ENCODE results near the gene POLR1A. TPM values are rescaled to one million over a fixed set of nuclear protein-coding genes. Genes with fewer than 3 reads are reported as not detected.

Gene POLR1A
- total RNA-seq, 1 donor from 2014 or later, result 45.2 TPM

DNA sequence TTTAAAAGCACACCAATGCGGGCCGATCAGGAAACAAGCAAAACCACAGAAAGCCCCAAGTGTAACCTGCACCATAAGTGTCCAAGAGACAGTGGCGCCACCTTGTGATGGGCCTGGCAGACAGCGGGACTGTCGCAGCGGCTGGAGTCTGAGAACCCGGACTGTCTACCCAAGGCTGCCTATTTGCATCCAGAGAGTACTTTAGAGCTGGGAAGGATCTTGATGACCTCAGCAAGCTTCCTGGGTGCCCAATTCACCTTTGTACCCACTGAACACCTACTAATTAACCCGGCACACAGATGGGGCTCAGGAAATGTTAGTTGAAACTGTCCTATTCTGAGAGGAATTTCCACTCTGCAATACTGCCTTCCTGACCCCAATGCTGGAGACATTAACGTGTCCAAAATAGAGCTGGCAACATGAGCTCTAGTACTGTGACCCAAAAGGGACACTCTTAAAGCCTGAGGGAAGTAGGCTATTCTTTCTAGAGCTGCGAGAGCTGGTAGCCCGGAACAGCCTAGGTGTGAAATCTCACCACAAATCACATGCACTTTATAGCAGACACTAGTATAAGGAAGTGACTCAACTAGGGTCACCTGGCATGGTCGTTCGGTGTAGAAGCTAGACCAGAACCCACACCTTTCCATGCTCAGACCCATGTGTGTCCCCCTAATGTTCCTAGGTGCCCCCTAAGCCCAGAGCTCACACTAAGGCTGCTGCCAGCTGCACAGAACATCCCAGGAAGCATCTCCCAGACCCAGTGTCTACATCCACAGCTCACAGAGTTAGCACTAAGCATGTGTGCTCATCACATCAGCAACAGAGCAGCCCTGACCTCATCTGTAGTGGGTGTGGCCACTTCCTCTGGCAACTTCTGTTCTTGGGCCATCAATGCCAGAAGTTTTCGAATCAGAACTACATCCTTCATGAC, 25.4 kb downstream of the POLR1A start:
- Mint-ChIP-seq H3K4me3 (ENCODE audit: unreplicated experiment) (no peak overlapping the region), H3K9me3 (ENCODE audit: unreplicated experiment) (no peaks in the 10 kb centered on the region), H3K4me1 (ENCODE audit: low read depth, unreplicated experiment) (no peaks in the 10 kb centered on the region), H3K27me3 (ENCODE audit: low read depth, unreplicated experiment) (no peaks in the 10 kb centered on the region), H3K27ac (ENCODE audit: unreplicated experiment) (no peak overlapping the region), H3K36me3 (ENCODE audit: low read depth, unreplicated experiment) (peaks cover 7% of the 10 kb centered on the region)
- no peak overlapping the region for H3K4me2 ChIP-seq (ENCODE audit: low read length)
- no peak overlapping the region for H3K4me3 ChIP-seq (ENCODE audit: insufficient read depth, low read depth, low read length)
- no peak overlapping the region for H3K9ac ChIP-seq (ENCODE audit: low read length)
- FAIRE-seq (no peak), DNase-seq (ENCODE audit: low read depth) (peak; percentile 35)
- no peaks in the 10 kb centered on the region for H3K9me3 ChIP-seq (ENCODE audit: insufficient read depth, low read depth, low read length)
- H4K20me1 ChIP-seq (ENCODE audit: insufficient read depth, low read length), result peaks cover 18% of the 10 kb centered on the region
- no peaks in the 10 kb centered on the region for H3K4me1 ChIP-seq (ENCODE audit: insufficient read depth, low read length)
- no peaks in the 10 kb centered on the region for H3K79me2 ChIP-seq (ENCODE audit: insufficient read depth, low read length)
- TF ChIP-seq, protein P1, sequence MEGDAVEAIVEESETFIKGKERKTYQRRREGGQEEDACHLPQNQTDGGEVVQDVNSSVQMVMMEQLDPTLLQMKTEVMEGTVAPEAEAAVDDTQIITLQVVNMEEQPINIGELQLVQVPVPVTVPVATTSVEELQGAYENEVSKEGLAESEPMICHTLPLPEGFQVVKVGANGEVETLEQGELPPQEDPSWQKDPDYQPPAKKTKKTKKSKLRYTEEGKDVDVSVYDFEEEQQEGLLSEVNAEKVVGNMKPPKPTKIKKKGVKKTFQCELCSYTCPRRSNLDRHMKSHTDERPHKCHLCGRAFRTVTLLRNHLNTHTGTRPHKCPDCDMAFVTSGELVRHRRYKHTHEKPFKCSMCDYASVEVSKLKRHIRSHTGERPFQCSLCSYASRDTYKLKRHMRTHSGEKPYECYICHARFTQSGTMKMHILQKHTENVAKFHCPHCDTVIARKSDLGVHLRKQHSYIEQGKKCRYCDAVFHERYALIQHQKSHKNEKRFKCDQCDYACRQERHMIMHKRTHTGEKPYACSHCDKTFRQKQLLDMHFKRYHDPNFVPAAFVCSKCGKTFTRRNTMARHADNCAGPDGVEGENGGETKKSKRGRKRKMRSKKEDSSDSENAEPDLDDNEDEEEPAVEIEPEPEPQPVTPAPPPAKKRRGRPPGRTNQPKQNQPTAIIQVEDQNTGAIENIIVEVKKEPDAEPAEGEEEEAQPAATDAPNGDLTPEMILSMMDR (IDR thresholded peaks at IDR 0.05; ENCODE audit: insufficient read depth, low read depth, low read length), result peak; percentile 70
- TF ChIP-seq EZH2 (IDR thresholded peaks at IDR 0.05; ENCODE audit: insufficient read depth, low read length), result no peak
- H2AFZ ChIP-seq (ENCODE audit: low read depth, low read length), result no peak overlapping the region
- H3K27me3 ChIP-seq (ENCODE audit: insufficient read depth, low read length), result no peaks in the 10 kb centered on the region
- H3K27ac ChIP-seq (ENCODE audit: low read depth, low read length), result no peak overlapping the region
- H3K36me3 ChIP-seq (ENCODE audit: insufficient read depth, low read length), result peaks cover 49% of the 10 kb centered on the region

DNA sequence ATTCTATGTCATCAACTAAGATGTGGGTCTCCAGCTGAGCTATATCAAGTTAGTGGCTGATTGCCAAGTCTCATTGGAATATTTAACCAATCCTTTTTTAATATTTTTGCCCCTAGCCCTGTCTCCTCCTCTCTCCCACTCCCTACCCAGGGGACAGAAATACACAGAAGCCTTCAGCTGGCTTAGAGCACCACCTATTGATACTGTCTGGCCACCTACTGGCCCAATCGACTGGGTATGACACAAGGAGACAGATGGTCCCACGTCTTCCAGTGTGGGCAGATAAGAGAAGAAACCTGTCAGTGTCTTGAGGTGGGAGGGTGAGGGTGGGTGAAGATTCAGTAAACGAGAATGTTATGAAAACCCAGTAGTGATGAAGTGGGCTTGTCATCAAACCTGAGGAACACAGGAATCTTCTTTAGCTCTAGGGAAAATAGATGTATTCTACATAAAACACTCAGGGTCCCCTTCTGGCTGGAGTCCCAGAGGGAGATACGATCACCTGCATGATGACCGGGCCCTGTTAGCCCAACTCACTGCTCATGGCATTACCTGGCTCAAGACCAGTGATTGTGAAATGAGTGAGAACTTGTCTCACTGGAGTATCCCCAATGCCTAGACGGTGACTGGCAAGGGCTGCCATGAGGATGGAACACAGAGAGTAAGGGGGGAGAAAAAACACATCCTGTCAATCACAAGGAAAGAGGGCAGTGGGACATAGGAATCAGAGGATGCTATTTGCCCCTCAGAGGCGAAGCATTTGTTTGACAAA, 26.7 kb downstream of the POLR1A start:
- Mint-ChIP-seq H3K9me3 (ENCODE audit: unreplicated experiment) (no peaks in the 10 kb centered on the region), H3K4me3 (ENCODE audit: unreplicated experiment) (no peak overlapping the region), H3K27me3 (ENCODE audit: low read depth, unreplicated experiment) (no peaks in the 10 kb centered on the region), H3K27ac (ENCODE audit: unreplicated experiment) (no peak overlapping the region), H3K36me3 (ENCODE audit: low read depth, unreplicated experiment) (peaks cover 7% of the 10 kb centered on the region), H3K4me1 (ENCODE audit: low read depth, unreplicated experiment) (no peaks in the 10 kb centered on the region)
- Histone ChIP-seq H3K9me3 (ENCODE audit: insufficient read depth, low read depth, low read length) (no peaks in the 10 kb centered on the region), H2AFZ (ENCODE audit: low read depth, low read length) (no peak overlapping the region), H3K4me2 (ENCODE audit: low read length) (no peak overlapping the region), H3K79me2 (ENCODE audit: insufficient read depth, low read length) (no peaks in the 10 kb centered on the region), H3K9ac (ENCODE audit: low read length) (no peak overlapping the region), H3K27ac (ENCODE audit: low read depth, low read length) (no peak overlapping the region), H3K36me3 (ENCODE audit: insufficient read depth, low read length) (peaks cover 49% of the 10 kb centered on the region), H3K4me1 (ENCODE audit: insufficient read depth, low read length) (no peaks in the 10 kb centered on the region), H4K20me1 (ENCODE audit: insufficient read depth, low read length) (peaks cover 18% of the 10 kb centered on the region), H3K27me3 (ENCODE audit: insufficient read depth, low read length) (no peaks in the 10 kb centered on the region), H3K4me3 (ENCODE audit: insufficient read depth, low read depth, low read length) (no peak overlapping the region)
- no peak for TF ChIP-seq EZH2 (IDR thresholded peaks at IDR 0.05; ENCODE audit: insufficient read depth, low read length)
- TF ChIP-seq, protein P1 (IDR thresholded peaks at IDR 0.05; ENCODE audit: insufficient read depth, low read depth, low read length), result peak; percentile 29
- no peak for FAIRE-seq
- DNase-seq (ENCODE audit: low read depth), result peak; percentile 41
